ENCODE data around the gene SORL1-AS1.

SORL1-AS1 gene

DNA sequence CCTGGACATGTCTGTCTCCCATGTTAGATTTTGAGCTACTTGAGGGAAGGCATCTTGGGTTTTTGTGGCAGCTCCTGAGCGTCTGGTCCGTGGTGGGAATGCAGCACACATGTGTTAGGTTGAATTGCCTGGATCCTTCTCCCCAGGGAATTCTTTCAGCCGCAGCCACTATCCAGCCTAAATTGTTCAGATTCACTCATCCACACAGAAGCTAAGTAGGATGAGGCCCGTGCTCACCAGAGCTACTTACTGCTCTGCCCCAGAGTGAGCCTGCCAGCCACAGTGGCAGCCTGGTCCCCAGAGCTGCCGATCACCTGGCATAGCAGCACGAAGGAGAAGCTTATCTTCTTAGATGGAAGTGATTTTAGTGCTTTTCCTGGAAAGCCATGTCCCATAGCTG is 34.4 kb upstream of the SORL1-AS1 start:
- H3K4me2 ChIP-seq (ENCODE audit: insufficient read depth, insufficient read length, low read length), result no peak overlapping the region
- H3K9me3 ChIP-seq (ENCODE audit: control insufficient read depth, low read depth, low read length), result no peaks in the 10 kb centered on the region
- H2BK15ac ChIP-seq (ENCODE audit: low read depth, low read length), result no peak overlapping the region
- no peak overlapping the region for H2BK12ac ChIP-seq (ENCODE audit: insufficient read length, low read depth, low read length)
- H4K5ac ChIP-seq (ENCODE audit: insufficient read length, low read depth, low read length), result no peak overlapping the region
- no peak for DNase-seq
- Mint-ChIP-seq H3K36me3 (ENCODE audit: insufficient read depth in 1 of 3, low read depth in 3 of 3) (peaks cover 29 to 64% (median 58%) of the 10 kb centered on the region in 3 experiments; a peak in 6 of 7 replicates), H3K4me1 (peaks cover 12 to 21% of the 10 kb centered on the region in 2 experiments), H3K27ac (no peak overlapping the region; a peak in 2 of 7 replicates), H3K27me3 (ENCODE audit: low read depth) (no peaks in the 10 kb centered on the region), H3K4me3 (no peak overlapping the region), H3K9me3 (no peaks in the 10 kb centered on the region)
- H3K4me1 ChIP-seq (ENCODE audit: insufficient read depth, low read length), result peaks cover 4% of the 10 kb centered on the region; the same call in 1 of the 2 replicates
- H3K27me3 ChIP-seq (ENCODE audit: insufficient read depth, low read length), result no peaks in the 10 kb centered on the region
- H3K79me1 ChIP-seq (ENCODE audit: insufficient read depth, low read depth, low read length, poor library complexity, severe bottlenecking), result no peaks in the 10 kb centered on the region
- no peak overlapping the region for H3K27ac ChIP-seq (ENCODE audit: insufficient read length, low read depth, low read length)
- H3K79me2 ChIP-seq (ENCODE audit: insufficient read depth, low read length), result no peaks in the 10 kb centered on the region
- no peak overlapping the region for H3K18ac ChIP-seq (ENCODE audit: insufficient read length, low read depth, low read length)
- no peak overlapping the region for H2BK120ac ChIP-seq (ENCODE audit: low read depth, low read length, poor library complexity, severe bottlenecking)
- WGBS (ENCODE audit: extremely low coverage, insufficient read length, low lambda C conversion rate), result no CpG with 5 or more reads among the region's 6 CpGs
- TF ChIP-seq, protein P1, sequence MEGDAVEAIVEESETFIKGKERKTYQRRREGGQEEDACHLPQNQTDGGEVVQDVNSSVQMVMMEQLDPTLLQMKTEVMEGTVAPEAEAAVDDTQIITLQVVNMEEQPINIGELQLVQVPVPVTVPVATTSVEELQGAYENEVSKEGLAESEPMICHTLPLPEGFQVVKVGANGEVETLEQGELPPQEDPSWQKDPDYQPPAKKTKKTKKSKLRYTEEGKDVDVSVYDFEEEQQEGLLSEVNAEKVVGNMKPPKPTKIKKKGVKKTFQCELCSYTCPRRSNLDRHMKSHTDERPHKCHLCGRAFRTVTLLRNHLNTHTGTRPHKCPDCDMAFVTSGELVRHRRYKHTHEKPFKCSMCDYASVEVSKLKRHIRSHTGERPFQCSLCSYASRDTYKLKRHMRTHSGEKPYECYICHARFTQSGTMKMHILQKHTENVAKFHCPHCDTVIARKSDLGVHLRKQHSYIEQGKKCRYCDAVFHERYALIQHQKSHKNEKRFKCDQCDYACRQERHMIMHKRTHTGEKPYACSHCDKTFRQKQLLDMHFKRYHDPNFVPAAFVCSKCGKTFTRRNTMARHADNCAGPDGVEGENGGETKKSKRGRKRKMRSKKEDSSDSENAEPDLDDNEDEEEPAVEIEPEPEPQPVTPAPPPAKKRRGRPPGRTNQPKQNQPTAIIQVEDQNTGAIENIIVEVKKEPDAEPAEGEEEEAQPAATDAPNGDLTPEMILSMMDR (conservative IDR thresholded peaks at IDR 0.05), result no peak
- H3K23me2 ChIP-seq (ENCODE audit: insufficient read length, low read depth, low read length, poor library complexity, severe bottlenecking), result no peaks in the 10 kb centered on the region
- no peak overlapping the region for H3K56ac ChIP-seq (ENCODE audit: insufficient read length, low read depth, low read length)
- no peak overlapping the region for H2BK20ac ChIP-seq (ENCODE audit: low read depth, low read length, poor library complexity, severe bottlenecking)
- no peak overlapping the region for H3K23ac ChIP-seq (ENCODE audit: insufficient read length, low read depth, low read length)
- H3K14ac ChIP-seq (ENCODE audit: insufficient read depth, low read length), result no peak overlapping the region
- H4K91ac ChIP-seq (ENCODE audit: insufficient read length, low read depth, low read length), result no peak overlapping the region
- no peak overlapping the region for H2AK5ac ChIP-seq (ENCODE audit: insufficient read length, low read length)
- no peaks in the 10 kb centered on the region for H4K20me1 ChIP-seq (ENCODE audit: control insufficient read depth, insufficient read depth, insufficient read length)
- no peak overlapping the region for H4K8ac ChIP-seq (replicated peaks; ENCODE audit: insufficient read length, low read depth, low read length)
- no peak overlapping the region for H3K4ac ChIP-seq (ENCODE audit: low read depth, low read length)
- no peak overlapping the region for H3K9ac ChIP-seq (ENCODE audit: extremely low read depth, insufficient read length, low read length)
- H2BK5ac ChIP-seq (ENCODE audit: insufficient read length, low read length), result no peak overlapping the region
- H3T11ph ChIP-seq (ENCODE audit: low read length), result no peak overlapping the region
- H2AFZ ChIP-seq (ENCODE audit: low read length), result no peak overlapping the region
